T-helper 22 cell (primary cell): Measurements from ENCODE around the gene ADCY2.

ENCODE experiments used
- DNase-seq: peaks from one replicate; pipeline ENCODE4 v3.0.0-alpha.2; 2020; ENCODE audit warnings: low read depth

Gene ADCY2

DNA sequence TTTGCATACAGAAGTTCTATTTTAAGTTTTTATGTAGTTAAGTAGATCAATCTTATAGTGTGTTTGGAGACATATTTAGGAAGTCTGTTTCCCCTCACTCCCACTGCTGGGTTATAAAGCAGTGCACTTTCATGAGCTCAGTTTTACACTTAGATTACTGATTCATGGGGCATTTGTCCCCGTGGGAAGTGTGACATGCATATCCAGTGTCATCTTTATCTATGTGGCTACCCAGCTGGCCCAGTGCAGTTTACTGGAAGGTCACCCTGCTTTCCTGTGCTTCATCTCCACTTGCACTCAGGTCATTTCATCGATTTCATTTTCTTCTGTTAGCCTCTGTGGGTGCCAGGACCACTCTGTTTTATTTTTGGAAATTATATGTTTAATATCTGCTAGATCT, 49.1 kb downstream of the ADCY2 start:
- no peak for DNase-seq

DNA sequence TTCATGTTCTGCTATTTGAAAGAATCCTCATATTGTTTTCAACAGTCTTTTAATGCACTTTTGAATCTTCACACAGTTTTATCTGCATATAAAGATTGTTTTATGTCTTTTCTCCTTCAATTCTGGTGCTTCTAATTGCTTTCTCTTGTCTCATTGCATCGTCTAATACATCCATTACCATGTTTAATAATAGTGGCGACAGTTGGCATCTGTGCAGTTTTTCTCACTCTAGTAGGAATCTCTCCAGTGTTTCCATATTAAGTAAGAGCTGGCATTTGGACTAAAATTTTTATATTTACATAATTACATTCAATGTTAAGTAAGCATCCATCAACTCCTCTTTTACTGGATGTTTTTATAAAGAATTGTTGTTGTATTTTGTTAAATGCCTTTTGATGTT, 49.9 kb downstream of the ADCY2 start:
- DNase-seq: no peak

DNA sequence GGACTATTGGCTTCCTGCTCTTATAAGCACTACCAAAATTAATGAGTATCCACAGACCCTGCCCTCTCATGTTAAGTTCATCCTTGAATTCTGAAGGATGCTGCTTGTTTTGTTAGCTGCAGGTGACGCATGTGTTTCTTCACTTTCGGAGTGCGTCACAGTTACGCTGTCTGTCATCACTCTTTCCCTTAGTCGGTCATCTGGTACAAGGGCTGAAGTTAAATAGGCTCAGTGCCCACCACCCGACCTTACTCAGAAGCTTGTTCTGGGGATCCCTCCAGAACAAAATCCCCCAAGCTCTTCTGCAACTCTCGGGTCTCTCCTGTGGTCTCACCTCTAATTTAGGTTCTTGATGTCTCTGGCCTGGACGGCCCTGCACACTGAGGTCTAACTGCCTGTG, 51.0 kb downstream of the ADCY2 start:
- DNase-seq: no peak

DNA sequence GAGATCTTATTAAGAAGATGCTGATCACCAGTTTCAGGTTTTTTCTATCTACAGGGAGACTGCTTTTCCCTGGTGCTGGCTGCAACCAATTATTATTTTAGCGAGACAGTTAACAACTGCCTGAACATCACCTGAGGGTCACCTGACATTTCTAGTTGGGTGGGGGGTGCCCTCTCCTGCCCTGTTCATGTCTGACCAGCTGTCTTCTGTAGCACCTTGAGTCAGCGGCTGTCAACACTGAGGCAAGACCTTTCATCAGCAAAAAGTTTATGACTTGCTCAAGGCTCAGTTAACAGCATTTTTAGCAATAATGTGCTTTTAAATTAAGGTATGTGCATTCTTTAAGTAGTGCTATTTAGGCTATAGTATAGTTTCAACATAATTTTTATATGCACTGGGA, 58.0 kb downstream of the ADCY2 start:
- no peak for DNase-seq

DNA sequence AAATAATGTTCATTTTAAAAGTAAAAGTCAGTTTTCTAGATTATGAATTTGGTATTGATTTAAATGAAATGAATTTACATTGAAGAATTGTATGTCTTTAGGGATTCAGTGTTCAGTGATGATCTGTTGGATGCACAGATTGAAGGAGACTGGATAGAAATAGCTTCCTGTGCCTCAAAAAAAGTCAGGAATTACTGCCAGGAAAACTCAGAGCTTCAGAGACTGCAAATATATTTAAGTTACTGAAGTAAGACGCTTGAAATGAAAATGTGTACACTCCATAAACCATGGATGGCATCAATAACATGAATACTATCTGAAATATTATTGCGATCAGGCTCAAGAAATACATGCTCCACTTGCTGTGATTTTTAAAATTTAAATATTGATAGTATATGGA, 60.3 kb downstream of the ADCY2 start:
- no peak for DNase-seq

DNA sequence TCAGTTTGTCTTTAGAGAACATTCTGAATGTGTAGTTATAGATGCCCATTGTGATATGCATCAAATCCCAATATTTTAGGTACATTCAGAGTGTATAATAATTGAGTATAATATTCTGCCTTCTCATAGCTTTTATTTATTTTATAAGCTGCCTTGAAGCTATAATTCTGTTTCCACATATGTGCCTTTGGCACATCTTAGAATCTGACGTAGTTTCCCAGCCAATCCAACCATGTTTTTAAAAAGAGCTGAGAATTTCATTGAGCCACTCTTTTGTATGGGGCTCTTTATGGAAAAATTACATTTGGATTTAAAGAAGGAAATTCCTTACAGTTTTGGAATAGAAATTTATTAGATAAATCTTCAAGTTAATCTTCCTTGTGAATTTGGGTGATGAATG, 65.4 kb downstream of the ADCY2 start:
- DNase-seq: no peak

DNA sequence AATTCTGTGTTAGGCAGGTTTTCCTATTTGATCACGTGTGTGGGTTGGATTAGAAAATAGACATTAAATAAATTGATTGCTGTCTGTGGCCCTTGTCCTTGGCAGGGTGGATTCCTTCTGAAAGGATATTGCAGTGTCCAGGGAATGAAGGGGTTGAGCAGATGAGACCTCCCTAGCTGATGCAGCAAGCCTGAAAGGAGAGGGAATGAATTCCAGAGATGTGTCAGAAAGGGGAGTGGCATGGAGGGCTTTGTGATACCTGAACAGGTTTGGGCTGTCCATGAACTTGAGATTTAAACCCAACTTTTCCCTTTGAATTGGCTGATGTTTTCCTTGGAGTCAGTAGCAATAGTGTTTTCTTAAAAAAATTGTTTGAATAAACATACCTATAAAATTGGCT, 66.8 kb downstream of the ADCY2 start:
- no peak for DNase-seq

DNA sequence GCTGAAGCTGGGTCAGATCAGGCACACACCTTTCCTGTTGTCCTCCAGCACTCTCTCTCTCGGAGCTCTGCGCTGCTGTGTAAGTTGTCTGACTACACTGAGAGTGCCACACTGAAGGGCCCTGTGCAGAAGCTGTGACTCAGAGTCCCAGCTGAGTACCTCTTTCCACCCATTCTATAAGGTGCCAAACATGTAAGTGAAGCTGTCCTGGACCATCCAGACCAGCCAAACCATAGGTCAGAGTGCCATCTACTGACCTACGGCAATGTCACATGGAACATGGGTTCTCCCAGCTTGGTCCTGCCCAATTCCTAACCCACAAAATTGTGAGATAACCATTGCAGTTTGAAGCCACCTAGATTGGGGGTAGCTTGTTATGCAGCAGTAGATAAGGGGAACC, 68.2 kb downstream of the ADCY2 start:
- no peak for DNase-seq

DNA sequence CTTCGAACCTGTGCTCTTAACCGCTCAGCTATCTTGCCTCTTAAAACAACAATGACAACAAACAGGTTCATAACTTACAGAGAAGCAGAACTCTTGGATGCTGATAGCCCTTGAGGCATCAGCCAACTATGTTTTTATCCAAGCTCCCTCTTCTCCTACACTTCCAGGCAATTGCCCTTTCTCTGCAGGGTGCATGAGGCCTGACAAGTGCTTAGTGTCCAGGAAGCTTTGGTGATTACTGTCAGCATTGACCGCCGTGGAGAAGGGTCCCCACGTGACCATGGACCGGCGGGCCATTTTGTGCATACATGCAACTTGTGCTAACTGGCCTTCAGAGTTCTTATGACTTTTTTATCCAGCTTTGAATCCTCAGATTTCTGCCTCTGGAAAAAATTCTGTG, 71.2 kb downstream of the ADCY2 start:
- DNase-seq: no peak

DNA sequence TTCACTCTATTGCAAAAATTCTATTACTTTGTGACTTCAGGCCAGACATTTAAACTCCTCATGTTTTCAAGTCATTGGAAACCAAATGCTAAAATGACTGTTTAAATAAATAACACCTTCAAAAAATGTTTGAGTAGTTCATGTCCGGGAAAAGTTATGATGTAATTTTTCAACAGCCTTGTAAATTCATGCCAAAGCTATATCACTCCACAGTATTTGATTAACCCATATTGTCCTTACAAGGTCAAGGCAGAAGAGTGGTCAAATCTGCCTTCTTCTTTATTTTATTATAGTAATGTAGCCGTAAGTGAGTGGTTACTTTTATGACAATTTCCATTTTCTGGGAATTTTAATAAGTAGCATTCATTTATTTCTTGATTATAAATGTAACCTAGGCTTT, 72.8 kb downstream of the ADCY2 start:
- no peak for DNase-seq

DNA sequence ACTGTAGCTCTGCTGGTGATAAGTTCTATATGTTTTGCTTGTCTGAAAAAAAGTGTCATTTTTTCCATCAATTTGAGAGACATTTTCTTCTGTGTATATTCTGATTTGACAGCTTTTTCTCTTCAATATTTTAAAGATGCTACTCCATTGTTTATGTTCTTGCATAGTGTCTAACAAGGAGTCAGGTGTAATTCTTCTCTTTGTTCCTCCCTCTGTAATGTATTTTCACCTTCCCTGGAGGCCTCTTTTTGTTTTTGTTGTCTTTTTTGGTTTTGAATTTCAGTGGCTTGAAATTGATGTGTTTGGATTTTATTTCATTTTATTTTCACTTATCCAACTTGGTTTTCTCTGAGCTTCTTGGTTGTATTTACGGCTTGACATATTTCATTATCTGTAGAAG, 75.8 kb downstream of the ADCY2 start:
- no peak for DNase-seq

DNA sequence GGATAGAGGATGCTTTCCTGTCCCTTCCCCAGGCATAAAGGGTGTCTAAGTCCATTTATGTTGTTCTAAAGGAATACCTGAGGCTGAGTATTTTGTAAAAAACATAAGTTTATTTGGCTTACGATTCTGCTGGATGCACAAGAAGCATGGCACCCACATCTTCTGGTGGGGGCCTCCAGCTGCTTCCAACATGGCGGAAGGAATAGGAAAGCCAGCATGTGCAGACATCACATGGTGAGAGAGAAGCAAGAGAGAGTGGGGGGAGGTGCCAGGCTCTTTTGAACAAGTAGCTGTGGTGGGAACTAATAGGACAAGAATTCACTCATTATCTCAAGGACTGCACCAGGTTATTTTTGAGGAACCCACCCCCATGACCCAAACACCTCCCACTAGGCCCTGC, 77.2 kb downstream of the ADCY2 start:
- no peak for DNase-seq

DNA sequence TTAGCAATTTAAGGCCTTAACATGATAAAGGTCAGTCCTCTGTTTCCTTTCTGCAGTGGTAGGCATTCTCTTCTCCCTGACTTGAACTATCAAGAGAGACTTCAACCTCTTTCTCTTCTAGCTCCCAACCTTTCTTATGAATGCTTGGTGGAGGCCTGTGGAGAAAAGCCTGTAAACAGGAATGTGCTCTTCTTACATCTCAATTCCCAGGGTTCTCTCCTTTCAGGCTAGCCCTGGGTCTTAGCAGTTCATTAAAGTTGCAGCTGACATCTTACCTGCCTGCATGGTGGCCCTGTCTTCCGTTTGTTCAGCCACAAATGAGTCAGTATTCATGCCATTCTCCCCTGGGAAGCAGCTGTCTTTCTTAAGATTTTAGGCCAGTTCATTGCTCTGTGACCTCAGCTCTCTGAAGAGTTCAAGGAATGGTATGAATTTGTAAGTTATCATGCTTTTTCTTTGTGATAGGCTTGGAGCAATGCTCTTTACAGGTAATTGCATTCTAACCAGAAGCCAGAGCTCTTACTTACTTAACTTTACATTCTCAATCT, 77.8 kb downstream of the ADCY2 start:
- no peak for DNase-seq

DNA sequence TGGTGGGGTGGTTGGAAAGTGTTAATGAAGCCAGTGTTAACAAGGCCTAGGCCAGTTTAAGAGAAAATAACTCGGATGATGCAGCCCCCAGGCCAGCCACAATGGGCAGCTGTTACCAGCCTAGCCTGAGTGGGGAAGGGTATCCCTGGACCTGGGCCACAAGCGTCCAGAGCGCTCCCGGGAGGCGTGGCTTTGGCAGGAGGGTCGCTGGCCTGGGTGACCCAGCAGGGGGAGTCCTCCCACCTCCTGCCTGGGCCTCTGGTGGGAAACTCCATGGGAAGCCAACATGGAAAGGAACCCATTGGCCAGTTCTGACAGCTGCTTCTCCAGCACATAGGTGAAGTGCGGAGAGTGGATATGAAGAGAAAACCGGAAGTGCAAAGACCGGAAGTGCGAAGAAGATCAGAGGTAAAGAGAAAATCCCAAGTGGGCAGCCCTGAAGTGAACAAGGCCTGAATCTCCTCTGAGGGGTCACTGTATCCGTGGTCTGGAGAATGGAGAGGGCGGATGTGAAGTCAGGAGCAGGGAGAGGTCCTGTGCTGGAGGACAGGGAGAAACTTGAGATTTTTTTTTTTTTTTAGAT, 79.0 kb downstream of the ADCY2 start:
- no peak for DNase-seq

DNA sequence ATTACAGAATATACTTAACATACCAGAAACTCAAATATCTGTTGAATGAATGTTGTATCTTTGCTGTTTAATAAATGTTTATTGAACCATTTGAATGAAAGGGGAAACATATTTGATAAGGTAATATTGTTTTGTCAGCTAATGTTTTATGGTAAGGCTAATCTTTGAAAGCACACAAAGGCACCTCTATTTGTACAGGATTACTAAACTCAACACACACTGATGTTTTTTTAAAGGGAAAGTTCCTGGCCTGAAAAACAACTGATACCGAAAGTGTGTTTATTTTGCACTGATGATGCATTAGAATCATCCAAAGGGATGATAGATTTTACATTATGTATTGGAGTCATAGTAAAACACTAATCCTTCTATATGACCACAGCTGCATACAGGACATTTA, 82.5 kb downstream of the ADCY2 start:
- no peak for DNase-seq

DNA sequence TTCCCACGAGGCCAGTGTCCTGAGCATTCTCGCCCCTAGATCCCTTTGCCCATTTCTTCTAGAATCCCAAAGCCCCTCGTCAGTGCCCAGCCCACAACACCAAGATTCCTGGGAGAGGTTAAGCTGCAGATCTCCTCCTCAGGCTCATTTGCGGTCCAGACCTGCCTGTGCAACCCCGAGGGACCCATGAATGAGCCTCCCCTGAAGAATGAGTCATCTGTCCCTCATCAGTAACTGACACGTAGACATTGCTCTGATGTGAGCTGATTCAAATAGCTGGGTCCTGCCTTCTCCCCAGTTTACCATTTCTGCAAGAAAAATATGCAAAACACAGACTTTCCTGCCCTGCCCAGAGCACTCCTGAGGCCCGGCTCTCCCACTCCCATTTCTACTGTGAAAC, 92.8 kb downstream of the ADCY2 start:
- DNase-seq: no peak

DNA sequence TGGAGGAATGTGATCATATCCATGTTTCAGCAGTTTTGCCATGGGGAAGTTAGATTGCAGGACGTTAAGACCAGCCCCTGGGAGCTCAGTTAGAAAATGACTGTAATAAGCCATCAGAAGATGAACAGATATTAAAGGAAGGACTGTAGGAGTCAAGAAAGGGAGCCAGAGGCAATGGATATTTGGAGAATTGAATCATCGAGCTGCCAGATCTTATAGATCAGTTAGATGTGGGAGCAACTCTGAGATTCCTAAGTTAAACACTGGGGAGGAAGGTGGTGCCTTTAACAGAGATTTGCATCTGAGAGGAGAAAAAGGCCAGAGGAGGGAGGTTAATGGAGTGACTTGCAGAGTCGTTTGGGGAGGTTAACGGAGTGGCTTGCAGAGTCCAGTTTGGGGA, 96.4 kb downstream of the ADCY2 start:
- DNase-seq: no peak

DNA sequence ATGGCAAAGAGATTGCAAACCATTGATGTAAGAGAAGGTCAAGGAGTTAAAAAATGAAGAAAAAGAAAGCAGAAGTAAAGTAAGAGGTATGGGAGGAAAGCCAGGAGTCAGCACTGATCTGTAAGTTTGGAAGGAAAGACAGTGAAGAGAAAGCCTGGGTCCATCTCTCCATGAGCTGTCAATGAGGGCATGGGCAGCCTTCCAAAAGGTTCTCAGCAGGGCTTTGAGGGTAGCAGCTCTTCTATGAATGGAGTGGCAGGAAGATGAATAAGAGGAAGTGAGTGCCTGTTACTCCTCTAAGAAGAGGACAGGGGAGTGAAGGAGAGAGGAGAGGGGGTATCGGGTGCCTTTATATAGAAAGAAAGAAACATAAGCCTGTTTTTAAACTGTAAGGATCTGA, 97.1 kb downstream of the ADCY2 start:
- no peak for DNase-seq

DNA sequence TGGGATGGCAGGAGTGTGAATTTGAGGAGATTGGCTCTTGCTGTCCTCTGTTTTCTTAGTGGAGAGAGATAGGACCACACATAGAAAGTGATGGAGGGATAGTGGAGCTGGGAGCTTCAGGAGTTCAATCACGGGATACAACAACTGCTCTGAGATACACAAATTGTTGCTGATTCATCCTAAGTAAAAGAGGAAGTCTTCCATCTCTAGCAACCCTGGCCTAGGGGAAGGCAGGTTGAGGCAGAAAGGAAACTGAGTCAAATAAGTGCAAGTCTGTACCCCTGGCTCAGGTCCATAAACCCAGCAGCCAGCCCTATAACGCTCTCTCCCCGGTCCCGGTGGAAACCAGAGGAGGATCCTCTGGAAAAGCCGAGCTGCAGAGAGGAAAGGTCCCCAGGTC, 97.7 kb downstream of the ADCY2 start:
- no peak for DNase-seq

DNA sequence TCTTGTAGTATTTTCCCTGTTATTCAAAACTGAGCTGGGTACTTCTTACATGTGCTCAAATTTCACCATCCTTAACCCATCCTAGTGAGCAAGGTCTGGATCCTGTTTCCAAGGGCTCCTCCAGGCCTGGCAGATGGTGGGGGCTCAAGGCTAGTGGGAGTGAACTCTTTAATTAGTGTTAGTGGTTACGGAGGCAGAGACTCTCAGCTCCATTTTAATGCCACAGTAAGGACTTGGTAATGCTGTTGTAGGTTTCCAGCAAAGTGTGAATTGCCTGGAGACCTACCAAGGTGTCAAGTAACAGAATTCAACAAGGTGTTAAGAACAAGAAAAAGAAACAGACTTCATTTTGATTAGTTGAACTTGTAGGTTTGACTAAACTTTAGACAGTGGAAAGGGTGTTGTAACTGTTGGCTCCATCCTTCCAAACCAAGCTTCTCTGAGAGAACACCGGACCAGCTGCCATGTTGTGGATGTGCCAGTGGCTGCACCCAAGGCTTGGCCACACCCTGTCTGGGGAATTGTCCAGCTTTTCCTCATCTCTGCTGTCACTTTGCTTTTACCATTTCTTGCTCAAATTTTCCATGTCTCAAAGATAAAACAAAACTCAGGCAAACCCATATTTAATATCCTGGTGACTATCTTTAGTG, 98.7 kb downstream of the ADCY2 start:
- no peak for DNase-seq

DNA sequence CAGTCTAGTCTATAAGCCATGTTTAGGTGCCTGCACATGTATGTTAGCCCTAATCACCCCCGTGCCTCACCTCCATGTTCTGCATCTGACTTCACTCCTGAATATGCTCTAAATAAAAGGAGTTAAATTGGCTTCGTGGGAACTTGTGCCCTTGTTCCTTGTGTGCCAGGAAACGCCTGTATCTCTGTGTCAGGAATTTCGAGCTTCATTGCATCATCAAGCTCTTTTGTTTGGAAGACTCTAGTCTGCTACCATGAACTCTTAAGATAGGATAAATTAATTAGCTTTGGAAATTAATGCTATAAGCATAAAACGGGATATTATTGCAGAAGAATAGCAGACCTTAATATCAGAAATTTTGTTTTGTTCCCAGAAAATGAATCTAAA, 99.2 kb downstream of the ADCY2 start:
- DNase-seq: no peak

DNA sequence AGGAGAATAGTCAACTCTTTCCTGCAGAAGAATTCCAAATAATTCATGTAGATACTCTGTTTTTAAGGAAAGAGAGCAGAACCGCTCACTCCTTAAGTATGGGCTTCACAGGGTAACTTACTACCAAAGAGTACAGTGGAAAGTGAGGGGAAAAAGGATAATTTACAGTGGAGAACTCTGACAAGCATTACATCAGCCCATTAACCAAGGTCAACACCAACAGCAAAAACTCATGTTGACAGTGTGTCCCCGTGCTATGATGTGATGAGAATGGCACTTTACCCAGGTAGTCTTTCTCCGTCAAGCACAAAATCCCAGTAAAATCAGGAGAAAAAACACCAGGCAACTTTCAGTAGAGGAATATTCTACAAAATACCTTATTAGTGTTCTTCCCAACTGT, 104.3 kb downstream of the ADCY2 start:
- no peak for DNase-seq

DNA sequence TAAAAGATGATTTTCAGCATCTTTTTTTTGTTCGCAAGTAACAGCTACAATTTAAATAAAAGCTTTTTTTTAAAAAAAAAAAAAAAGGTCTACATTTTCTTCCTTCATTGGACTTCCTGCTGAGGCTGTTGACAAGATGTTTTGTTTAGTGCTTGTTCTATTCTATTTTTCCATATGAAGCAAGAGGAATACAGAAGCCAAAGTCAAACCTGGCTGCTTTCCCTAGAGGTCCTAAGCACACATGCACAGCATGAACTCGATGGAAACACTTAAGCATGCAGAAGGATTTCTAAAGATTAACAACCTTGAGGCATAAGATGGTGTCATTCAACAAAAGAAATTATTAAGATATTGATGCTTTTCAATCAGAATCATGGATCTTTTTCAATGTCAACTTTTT, 105.1 kb downstream of the ADCY2 start:
- no peak for DNase-seq

DNA sequence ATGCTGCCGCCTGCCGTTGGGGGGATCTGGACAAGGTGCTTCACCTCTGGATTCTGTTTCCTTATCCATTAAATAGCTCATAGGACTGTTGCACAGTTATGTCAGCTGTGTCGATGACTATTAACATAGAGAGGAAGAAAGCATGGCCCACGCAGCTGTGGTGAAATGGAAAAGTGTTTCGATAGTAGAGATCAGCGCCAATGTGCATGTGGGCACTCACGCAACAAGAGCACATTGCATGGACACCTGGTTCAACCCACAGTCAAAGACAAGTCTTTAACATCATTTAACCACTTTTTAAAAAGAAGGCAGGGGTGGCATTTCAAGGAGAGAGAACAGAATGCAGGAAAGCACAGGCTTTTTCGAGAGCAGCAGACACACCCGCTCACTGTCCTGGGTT, 107.6 kb downstream of the ADCY2 start:
- no peak for DNase-seq
